WTC11 (cell line): Measurements from ENCODE around the gene CLDN5. TPM values are rescaled to one million over a fixed set of nuclear protein-coding genes. Genes with fewer than 3 reads are reported as not detected.

ENCODE experiments used
- ATAC-seq: fragments of 200-7000 bp; cut with Tn5 transposase; 2 replicates; pipeline ENCODE4 v1.10.0; 2021; ENCODE audit warnings: mild to moderate bottlenecking, moderate library complexity
- CTCF ChIA-PET: fragments of 300-600 bp; sonication (Branson Sonifier 250); formaldehyde crosslinking; loops from one replicate; lab custom pipeline; 2021; ENCODE audit warnings: antibody characterized with exemption; lab: Charles Lee
- POLR2A ChIA-PET: fragments of 350-600 bp; sonication (Branson Sonifier 250); formaldehyde crosslinking; loops from one replicate; lab custom pipeline; 2021; ENCODE audit warnings: antibody characterized with exemption; lab: Charles Lee
- DNase-seq: peaks from one replicate; pipeline ENCODE4 v3.0.0; 2021; ENCODE audit warnings: low spot score
- H3K27ac Mint-ChIP-seq: 2 replicates; pipeline ENCODE4 v1.8.0; 2021; ENCODE audit warnings: mixed read lengths
- H3K27me3 Mint-ChIP-seq: 2 replicates; pipeline ENCODE4 v1.8.0; 2021; ENCODE audit warnings: low read depth, mild to moderate bottlenecking, moderate library complexity, mixed read lengths
- H3K36me3 Mint-ChIP-seq: 2 replicates; pipeline ENCODE4 v1.8.0; 2021; ENCODE audit warnings: mixed read lengths
- H3K4me1 Mint-ChIP-seq: 2 replicates; pipeline ENCODE4 v1.8.0; 2022; ENCODE audit warnings: mixed read lengths
- H3K4me3 Mint-ChIP-seq: 2 replicates; pipeline ENCODE4 v1.8.0; 2021; ENCODE audit warnings: mild to moderate bottlenecking, moderate library complexity, mixed read lengths
- H3K9me3 Mint-ChIP-seq: 2 replicates; pipeline ENCODE4 v1.8.0; 2021; ENCODE audit warnings: mixed read lengths
- CBFB ChIP-seq: sonication (generic); formaldehyde crosslinking; IDR thresholded peaks from 2 replicates; pipeline ENCODE4 v1.8.1; 2022; ENCODE audit warnings: mild to moderate bottlenecking, low read depth, missing genetic modification reagents
- CDX4 ChIP-seq: fragments of 250-450 bp; sonication (Bioruptor Pico); IDR thresholded peaks from 2 replicates; pipeline ENCODE4 v1.9.0; 2021; ENCODE audit warnings: moderate library complexity, mild to moderate bottlenecking, inconsistent platforms, borderline replicate concordance
- CREM ChIP-seq: sonication (generic); formaldehyde crosslinking; IDR thresholded peaks from 2 replicates; pipeline ENCODE4 v1.8.1; 2022; ENCODE audit warnings: mild to moderate bottlenecking, missing genetic modification reagents, moderate library complexity
- ELF4 ChIP-seq: sonication (generic); formaldehyde crosslinking; IDR thresholded peaks from 2 replicates; pipeline ENCODE4 v1.8.1; 2022; ENCODE audit warnings: low read depth, mild to moderate bottlenecking, moderate library complexity, missing genetic modification reagents
- ERG ChIP-seq: fragments of 250-450 bp; sonication (Bioruptor Pico); IDR thresholded peaks from 2 replicates; pipeline ENCODE4 v1.8.0; 2021; ENCODE audit warnings: mild to moderate bottlenecking
- FOXJ3 ChIP-seq: sonication (generic); formaldehyde crosslinking; IDR thresholded peaks from 2 replicates; pipeline ENCODE4 v1.9.0; 2021; ENCODE audit warnings: missing genetic modification reagents, mild to moderate bottlenecking, borderline replicate concordance
- GTF2I ChIP-seq: fragments of 250-450 bp; sonication (Bioruptor Pico); conservative IDR thresholded peaks from 2 replicates; pipeline ENCODE4 v1.4.0; 2021; ENCODE audit warnings: mild to moderate bottlenecking
- HMGA2 ChIP-seq: fragments of 250-450 bp; sonication (Bioruptor Pico); IDR thresholded peaks from 2 replicates; pipeline ENCODE4 v1.4.0; 2021; ENCODE audit warnings: mild to moderate bottlenecking, moderate library complexity
- NR2C2 ChIP-seq: sonication (generic); formaldehyde crosslinking; IDR thresholded peaks from 2 replicates; pipeline ENCODE4 v1.8.0; 2022; ENCODE audit warnings: mild to moderate bottlenecking, missing genetic modification reagents
- OVOL2 ChIP-seq: fragments of 250-450 bp; sonication (Bioruptor Pico); IDR thresholded peaks from 2 replicates; pipeline ENCODE4 v1.9.0; 2021; ENCODE audit warnings: mild to moderate bottlenecking, borderline replicate concordance
- PREB ChIP-seq: sonication (generic); formaldehyde crosslinking; IDR thresholded peaks from 2 replicates; pipeline ENCODE4 v1.8.1; 2022; ENCODE audit warnings: mild to moderate bottlenecking, missing genetic modification reagents, moderate library complexity, borderline replicate concordance
- PRRX2 ChIP-seq: fragments of 250-450 bp; sonication (Bioruptor Pico); IDR thresholded peaks from 2 replicates; pipeline ENCODE4 v1.8.0; 2021; ENCODE audit warnings: mild to moderate bottlenecking
- SMAD4 ChIP-seq: sonication (generic); formaldehyde crosslinking; IDR thresholded peaks from 2 replicates; pipeline ENCODE4 v1.8.0; 2022; ENCODE audit warnings: mild to moderate bottlenecking, missing genetic modification reagents
- TEAD1 ChIP-seq: sonication (generic); formaldehyde crosslinking; IDR thresholded peaks from 2 replicates; pipeline ENCODE4 v1.8.0; 2022; ENCODE audit warnings: mild to moderate bottlenecking, missing genetic modification reagents
- ZNF232 ChIP-seq: sonication (generic); formaldehyde crosslinking; IDR thresholded peaks from 2 replicates; pipeline ENCODE4 v1.8.0; 2022; ENCODE audit warnings: mild to moderate bottlenecking, missing genetic modification reagents
- ZNF263 ChIP-seq: sonication (generic); formaldehyde crosslinking; IDR thresholded peaks from 2 replicates; pipeline ENCODE4 v1.8.1; 2022; ENCODE audit warnings: low read depth, mild to moderate bottlenecking, moderate library complexity, missing genetic modification reagents
- ZNF281 ChIP-seq: sonication (generic); formaldehyde crosslinking; IDR thresholded peaks from 2 replicates; pipeline ENCODE4 v1.8.0; 2023; ENCODE audit warnings: mild to moderate bottlenecking, missing genetic modification reagents
- ZNF416 ChIP-seq: fragments of 250-450 bp; sonication (Bioruptor Pico); IDR thresholded peaks from 2 replicates; pipeline ENCODE4 v1.9.0; 2021; ENCODE audit warnings: mild to moderate bottlenecking, inconsistent platforms
- ZNF425 ChIP-seq: fragments of 250-450 bp; sonication (Bioruptor Pico); conservative IDR thresholded peaks from 2 replicates; pipeline ENCODE4 v1.9.0; 2021; ENCODE audit warnings: mild to moderate bottlenecking
- ZNF671 ChIP-seq: fragments of 250-450 bp; sonication (Bioruptor Pico); IDR thresholded peaks from 2 replicates; pipeline ENCODE4 v1.8.0; 2021; ENCODE audit warnings: mild to moderate bottlenecking
- total RNA-seq: library from RNA; stranded (reverse); gene quantifications from 3 replicates; pipeline ENCODE4 v1.2.3, GENCODE V29; 2021

CLDN5 gene
- total RNA-seq, 1 experiment from 2014 or later, result 1.0 TPM

- no peak for TF ChIP-seq ZNF425 (CRISPR knock-in tag)
- TF ChIP-seq ZNF281 (CRISPR knock-in tag), result no peak
- no peak for TF ChIP-seq CDX4 (CRISPR knock-in tag)
- TF ChIP-seq ZNF263 (CRISPR knock-in tag), result no peak
- no peak for TF ChIP-seq PRRX2 (CRISPR knock-in tag)
- TF ChIP-seq ZNF416 (CRISPR knock-in tag), result no peak
- no peak for TF ChIP-seq HMGA2 (CRISPR knock-in tag)
- no peak for TF ChIP-seq GTF2I (CRISPR knock-in tag)
- no peak for TF ChIP-seq CBFB (CRISPR knock-in tag)
- TF ChIP-seq NR2C2 (CRISPR knock-in tag), result no peak
- no peak for TF ChIP-seq FOXJ3 (CRISPR knock-in tag)
- no peak for DNase-seq
- no peak for ATAC-seq
- Mint-ChIP-seq H3K4me3 (no peak overlapping the region), H3K9me3 (no peaks in the 10 kb centered on the region), H3K36me3 (peaks cover 22% of the 10 kb centered on the region), H3K4me1 (peaks cover 5% of the 10 kb centered on the region; the same call in 1 of the 2 replicates), H3K27ac (peak overlapping the region; percentile 49; the same call in 1 of the 2 replicates), H3K27me3 (no peaks in the 10 kb centered on the region)
- POLR2A ChIA-PET, result no interaction called here
- CTCF ChIA-PET, result interaction anchor here (0.7 to 1.7 kb wide), 2 partner anchors 124 to 198 kb away, joined by 3 to 7 read pairs; no protein-coding TSS in a partner anchor
These were observed 18.0 kb downstream of the CLDN5 start for GRCh38 chr22:19506212-19506611.

GRCh38 chr22:19505735-19506126 is 18.5 kb downstream of the CLDN5 start:
- no peak for DNase-seq
- Mint-ChIP-seq H3K9me3 (no peaks in the 10 kb centered on the region), H3K4me3 (no peak overlapping the region), H3K36me3 (peaks cover 17% of the 10 kb centered on the region), H3K27me3 (no peaks in the 10 kb centered on the region), H3K27ac (0 out of 2 replicates have a peak overlapping the region, but pooled peaks have one; percentile 49), H3K4me1 (peaks cover 5% of the 10 kb centered on the region; the same call in 1 of the 2 replicates)
- ATAC-seq, result no peak
- ChIA-PET CTCF (interaction anchor here (0.6 kb wide), 1 partner anchor 216 kb away, joined by 5 read pairs; no protein-coding TSS in a partner anchor), POLR2A (no interaction called here)
- TF ChIP-seq ZNF232 (no peak), PREB (no peak)

GRCh38 chr22:19504900-19505734 is 19.1 kb downstream of the CLDN5 start:
- ChIA-PET POLR2A (no interaction called here), CTCF (interaction anchor here (0.6 kb wide), 1 partner anchor 217 kb away, joined by 5 read pairs; no protein-coding TSS in a partner anchor)
- peaks cover 17% of the 10 kb centered on the region for H3K36me3 Mint-ChIP-seq
- H3K27ac Mint-ChIP-seq, result no peak overlapping the region
- peaks cover 5% of the 10 kb centered on the region; the same call in 1 of the 2 replicates for H3K4me1 Mint-ChIP-seq
- no peak for ATAC-seq
- no peak overlapping the region for H3K4me3 Mint-ChIP-seq
- DNase-seq, result no peak
- no peaks in the 10 kb centered on the region for H3K9me3 Mint-ChIP-seq
- no peaks in the 10 kb centered on the region for H3K27me3 Mint-ChIP-seq
- TF ChIP-seq SMAD4 (CRISPR knock-in tag) (no peak), ELF4 (no peak), CREM (CRISPR knock-in tag) (no peak), ERG (no peak), CBFB (CRISPR knock-in tag) (no peak), ZNF671 (no peak), TEAD1 (no peak), OVOL2 (CRISPR knock-in tag) (no peak), ZNF232 (no peak)
